D721Med (cell line): ENCODE data around the gene PHYKPL.

Experiments used
- DNase-seq: peaks from one replicate; pipeline ENCODE4 v3.0.0; 2011; ENCODE audit warnings: low spot score; ENCODE audit not compliant: insufficient read length
- FAIRE-seq: peaks from 2 replicates; lab custom pipeline; 2011; peaks lifted over from hg19 to GRCh38; lab: Jason Lieb, UNC
- TF ChIP-seq, protein P1 (sequence below): IDR thresholded peaks from 2 replicates; pipeline ENCODE4 v1.5.1; 2012; ENCODE audit warnings: mild to moderate bottlenecking, control low read depth; ENCODE audit not compliant: insufficient read depth; ENCODE audit errors: missing control alignments

Gene PHYKPL

DNA sequence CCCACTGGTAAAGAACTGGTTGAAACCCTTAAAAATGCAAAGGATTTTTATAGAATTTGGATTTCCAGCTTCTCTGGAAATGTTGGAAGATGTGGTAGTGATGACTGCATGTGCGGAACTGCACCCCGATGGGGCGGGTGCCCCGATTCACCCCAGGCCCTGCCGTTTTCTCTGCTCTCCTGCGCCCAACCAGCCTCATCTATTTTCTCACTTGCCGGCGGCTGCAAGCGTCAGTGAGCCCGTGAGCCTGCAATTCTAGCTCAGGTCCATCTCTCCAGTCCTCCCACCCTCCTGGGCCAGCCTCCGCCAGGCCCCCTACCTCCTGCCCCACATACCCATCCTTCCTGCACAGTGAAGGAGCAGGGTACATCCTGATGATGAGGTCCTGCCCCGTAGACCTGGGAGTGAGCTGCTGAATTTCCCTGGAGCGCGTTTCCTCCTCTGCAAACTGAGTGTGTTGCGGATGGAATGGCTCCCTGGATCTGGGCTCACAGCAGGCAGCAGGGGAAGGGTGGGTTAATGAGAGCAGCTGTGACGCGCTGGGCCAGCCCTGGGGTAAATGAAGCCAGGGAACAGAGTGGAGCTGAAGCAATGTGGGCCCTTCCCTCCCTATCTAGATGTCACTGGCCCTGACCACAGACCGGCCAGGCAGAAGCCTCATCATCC is 45.9 kb upstream of the PHYKPL start:
- DNase-seq (no peak), FAIRE-seq (no peak)
- TF ChIP-seq, protein P1, sequence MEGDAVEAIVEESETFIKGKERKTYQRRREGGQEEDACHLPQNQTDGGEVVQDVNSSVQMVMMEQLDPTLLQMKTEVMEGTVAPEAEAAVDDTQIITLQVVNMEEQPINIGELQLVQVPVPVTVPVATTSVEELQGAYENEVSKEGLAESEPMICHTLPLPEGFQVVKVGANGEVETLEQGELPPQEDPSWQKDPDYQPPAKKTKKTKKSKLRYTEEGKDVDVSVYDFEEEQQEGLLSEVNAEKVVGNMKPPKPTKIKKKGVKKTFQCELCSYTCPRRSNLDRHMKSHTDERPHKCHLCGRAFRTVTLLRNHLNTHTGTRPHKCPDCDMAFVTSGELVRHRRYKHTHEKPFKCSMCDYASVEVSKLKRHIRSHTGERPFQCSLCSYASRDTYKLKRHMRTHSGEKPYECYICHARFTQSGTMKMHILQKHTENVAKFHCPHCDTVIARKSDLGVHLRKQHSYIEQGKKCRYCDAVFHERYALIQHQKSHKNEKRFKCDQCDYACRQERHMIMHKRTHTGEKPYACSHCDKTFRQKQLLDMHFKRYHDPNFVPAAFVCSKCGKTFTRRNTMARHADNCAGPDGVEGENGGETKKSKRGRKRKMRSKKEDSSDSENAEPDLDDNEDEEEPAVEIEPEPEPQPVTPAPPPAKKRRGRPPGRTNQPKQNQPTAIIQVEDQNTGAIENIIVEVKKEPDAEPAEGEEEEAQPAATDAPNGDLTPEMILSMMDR: no peak

DNA sequence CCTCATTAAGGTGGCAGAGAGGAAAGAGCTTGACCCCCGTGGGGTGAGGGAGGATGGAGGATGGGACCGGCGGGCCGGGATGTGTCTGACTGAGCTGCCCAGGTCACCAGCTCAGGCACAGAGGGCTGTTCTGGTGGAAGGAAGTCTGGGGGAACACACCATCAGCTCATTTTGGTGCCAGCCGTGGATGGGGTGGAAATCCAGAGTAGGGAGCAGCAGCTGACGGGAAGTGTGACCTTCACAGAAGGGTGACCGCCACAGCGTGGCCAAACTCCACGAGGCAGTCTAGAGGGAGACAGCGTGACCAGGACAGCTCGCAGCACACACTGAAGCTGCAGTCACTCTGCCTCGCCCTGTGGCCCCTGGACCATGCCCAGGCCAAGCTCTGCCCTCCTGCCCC is 45.3 kb upstream of the PHYKPL start:
- DNase-seq (no peak), FAIRE-seq (no peak)
- TF ChIP-seq, protein P1: no peak

DNA sequence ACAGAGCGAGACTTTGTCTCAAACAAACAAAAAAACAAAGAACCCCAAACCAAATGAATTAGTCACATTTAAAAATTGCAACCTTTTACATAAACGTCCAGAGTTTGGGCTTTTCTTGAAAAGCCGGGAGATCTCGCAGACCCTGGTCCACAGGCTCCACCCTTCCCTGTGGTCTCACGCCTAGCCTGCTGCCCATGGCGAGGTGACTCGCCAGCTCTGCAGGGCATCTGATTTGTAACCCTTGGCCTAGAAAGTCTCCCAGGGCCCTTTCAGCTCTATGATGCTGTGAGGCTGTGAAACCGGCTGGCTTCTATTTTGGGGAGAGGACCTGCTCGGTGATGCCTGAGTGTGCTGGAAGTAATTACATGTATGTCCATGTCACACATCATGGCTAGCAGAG is 44.7 kb upstream of the PHYKPL start:
- no peak for FAIRE-seq
- TF ChIP-seq, protein P1: no peak
- DNase-seq: no peak

DNA sequence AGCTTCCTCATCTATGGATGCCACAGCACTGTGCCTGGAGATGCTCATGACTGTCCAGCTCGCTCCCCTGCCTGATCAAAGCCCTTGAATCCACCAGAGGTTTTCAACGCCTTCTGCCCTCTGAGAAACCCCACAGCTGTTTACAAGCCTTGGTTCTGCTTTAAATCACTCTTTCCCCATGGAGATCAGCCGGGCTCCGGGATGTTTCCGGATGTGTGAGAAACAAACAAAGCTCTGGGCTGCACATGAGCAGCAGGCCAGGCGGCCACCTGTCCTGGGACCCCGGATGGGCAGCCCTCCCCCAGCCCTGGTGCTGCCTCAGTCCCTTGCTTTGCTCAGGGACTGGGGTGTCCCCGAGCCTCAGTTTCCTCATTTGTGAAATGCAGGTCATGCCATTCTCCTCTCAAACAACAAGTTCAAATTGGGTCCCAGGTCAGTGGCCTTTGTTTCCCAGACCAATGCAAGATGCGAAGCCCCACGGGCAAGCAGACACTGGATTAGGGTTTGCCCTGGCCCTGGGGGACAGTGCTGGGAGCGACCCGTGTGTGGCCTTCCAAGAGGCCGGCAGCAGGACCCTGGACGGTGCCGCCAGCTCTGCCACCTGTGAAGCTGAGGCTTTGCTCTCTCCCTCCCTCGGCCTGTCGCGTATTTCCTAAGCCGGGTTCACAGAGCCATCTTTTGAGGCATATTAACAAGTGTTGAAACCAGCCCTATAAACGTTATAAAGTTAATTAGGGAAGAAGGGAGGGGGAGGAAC is 42.4 kb upstream of the PHYKPL start:
- TF ChIP-seq, protein P1: no peak
- no peak for FAIRE-seq
- DNase-seq: no peak

DNA sequence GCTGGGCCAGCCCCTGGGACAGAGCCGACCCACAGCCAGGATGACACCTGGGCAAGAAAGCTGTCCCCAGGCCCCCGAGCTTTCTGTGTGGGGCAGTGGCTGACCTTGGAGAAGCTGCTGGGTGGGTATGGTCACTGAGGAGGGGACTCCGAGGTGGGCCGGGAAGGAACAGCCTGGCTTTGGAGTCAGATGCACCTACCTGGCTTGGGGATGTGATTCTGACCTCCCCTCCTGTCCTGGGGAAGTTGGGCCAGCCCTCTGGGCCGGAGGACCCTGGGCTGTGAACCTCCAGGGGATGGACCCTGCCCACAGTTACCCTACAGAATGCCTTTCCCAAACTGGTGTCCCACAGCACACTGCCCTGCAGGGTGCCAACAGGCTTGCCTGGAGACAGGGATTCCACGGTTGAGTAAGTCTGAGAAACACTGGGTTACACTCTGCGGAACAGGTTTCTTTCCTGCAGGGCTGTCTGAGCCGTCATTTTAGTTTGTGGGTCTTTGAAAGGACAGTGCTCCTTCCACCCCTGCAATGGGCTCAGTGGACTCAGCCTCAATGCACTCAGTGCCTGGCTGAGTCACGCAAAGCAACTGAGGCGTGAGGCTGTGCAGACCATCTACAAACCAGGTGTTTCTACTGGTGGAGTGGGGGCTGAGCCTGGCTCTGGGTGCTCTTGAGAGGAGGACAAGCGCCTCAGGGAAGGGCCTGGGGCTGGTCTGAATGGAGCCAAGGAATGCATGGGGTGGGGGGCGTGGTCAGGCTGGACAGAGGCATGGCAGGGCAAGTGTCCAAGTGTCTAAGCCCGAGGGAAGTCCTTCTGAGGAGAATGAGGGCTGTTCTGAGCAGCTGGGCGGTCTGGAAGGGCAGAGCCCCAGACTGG is 41.3 kb upstream of the PHYKPL start:
- no peak for DNase-seq
- FAIRE-seq: no peak
- TF ChIP-seq, protein P1: no peak

DNA sequence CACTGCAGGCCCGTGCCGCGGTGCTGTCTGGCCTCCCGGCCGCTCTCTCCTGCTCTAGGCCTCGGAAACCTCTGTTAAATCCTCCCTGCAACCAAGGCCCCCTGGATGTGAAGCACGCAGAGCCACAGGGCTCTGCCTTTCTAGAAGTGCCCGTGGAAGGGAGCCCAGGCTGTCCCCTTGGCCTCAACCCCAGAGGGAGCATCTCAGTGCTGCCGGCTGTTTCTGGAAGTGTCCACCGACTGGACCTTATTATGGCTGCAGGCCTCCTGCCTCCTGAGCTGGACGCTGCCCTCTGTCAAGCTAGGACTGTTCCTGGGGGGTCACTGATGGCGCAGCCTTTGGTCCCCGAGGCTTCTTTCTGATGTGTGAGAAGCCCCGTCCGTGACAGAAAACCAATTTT is 40.4 kb upstream of the PHYKPL start:
- no peak for FAIRE-seq
- TF ChIP-seq, protein P1: no peak
- no peak for DNase-seq
